ENCODE data around the gene SUCLG2. TPM values are rescaled to one million over a fixed set of nuclear protein-coding genes. Genes with fewer than 3 reads are reported as not detected.
"Not testable (repeated sequence)": the region's sequence is repeated elsewhere in the genome, so short reads cannot be mapped to it uniquely, and the experiment has no call there.

The SUCLG2 gene
- total and polyA plus RNA-seq, 2 donors (not counting 1 experiment from before 2014, with no cell fraction given) = 56.8 to 87.4 TPM

DNA sequence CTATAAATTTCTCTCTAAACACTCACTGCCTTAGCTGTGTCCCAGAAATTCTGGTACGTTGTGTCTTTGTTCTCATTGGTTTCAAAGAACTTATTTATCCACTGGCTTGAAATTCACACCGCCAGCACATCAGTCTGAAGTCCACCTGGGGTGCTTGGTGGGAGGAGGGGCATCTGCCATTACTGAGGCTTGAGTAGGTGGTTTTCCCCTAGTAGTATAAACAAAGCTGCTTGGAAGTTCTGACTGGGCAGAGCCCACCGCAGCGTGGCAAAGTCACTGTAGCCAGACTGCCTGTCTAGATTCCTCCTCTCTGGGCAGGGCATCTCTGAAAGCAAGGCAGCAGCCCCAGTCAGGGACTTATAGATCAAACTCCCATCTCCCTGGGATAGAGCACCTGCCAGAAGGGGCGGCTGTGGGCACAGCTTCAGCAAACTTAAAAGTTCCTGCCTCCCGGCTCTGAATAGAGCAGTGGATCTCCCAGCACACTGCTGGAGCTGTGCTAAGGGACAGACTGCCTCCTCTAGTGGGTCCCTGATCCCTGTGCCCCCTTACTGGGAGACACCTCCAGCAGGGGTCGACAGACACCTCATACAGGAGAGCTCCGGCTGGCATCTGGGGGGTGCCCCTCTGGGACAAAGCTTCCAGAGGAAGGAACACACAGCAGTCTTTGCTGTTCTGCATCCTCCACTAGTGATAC is 114.1 kb downstream of the SUCLG2 start:
- Histone ChIP-seq H3K9me3 (ENCODE audit: control insufficient read depth, insufficient read depth, low read depth, low read length) (no peaks in the 10 kb centered on the region), H3K4me2 (ENCODE audit: extremely low read depth, insufficient read depth, low read length) (no peak overlapping the region), H3K9ac (ENCODE audit: insufficient read depth, low read length) (no peak overlapping the region), H3K4me1 (ENCODE audit: control insufficient read depth, extremely low read depth, insufficient read depth, low read length) (no peaks in the 10 kb centered on the region), H3K36me3 (ENCODE audit: control insufficient read depth, insufficient read depth, low read length) (no peaks in the 10 kb centered on the region), H2AFZ (ENCODE audit: low read length) (no peak overlapping the region), H3K79me2 (ENCODE audit: control insufficient read depth, insufficient read depth, low read length) (no peaks in the 10 kb centered on the region), H3K27me3 (ENCODE audit: control insufficient read depth, insufficient read depth, low read length) (no peaks in the 10 kb centered on the region), H3K4me3 (replicated peaks in 1 of 4; ENCODE audit: control extremely low read depth in 1 of 4, insufficient read depth in 1 of 4, low read depth in 3 of 4, low read length in 4 of 4) (no peak overlapping the region), H4K20me1 (ENCODE audit: control insufficient read depth, extremely low read depth, insufficient read depth, low read length) (no peaks in the 10 kb centered on the region), H3K27ac (ENCODE audit: insufficient read depth, low read length) (no peak overlapping the region)
- TF ChIP-seq EZH2 (IDR thresholded peaks at IDR 0.05; ENCODE audit: low read length, missing control alignments) = no peak
- TF ChIP-seq, protein P1, sequence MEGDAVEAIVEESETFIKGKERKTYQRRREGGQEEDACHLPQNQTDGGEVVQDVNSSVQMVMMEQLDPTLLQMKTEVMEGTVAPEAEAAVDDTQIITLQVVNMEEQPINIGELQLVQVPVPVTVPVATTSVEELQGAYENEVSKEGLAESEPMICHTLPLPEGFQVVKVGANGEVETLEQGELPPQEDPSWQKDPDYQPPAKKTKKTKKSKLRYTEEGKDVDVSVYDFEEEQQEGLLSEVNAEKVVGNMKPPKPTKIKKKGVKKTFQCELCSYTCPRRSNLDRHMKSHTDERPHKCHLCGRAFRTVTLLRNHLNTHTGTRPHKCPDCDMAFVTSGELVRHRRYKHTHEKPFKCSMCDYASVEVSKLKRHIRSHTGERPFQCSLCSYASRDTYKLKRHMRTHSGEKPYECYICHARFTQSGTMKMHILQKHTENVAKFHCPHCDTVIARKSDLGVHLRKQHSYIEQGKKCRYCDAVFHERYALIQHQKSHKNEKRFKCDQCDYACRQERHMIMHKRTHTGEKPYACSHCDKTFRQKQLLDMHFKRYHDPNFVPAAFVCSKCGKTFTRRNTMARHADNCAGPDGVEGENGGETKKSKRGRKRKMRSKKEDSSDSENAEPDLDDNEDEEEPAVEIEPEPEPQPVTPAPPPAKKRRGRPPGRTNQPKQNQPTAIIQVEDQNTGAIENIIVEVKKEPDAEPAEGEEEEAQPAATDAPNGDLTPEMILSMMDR (conservative IDR thresholded peaks at IDR 0.05 in 1 of 2, IDR thresholded peaks at IDR 0.05 in 1 of 2; ENCODE audit: low read depth in 1 of 2, low read length in 2 of 2) = no peak
- DNase-seq (ENCODE audit: low read depth in 2 of 2) = no peak

DNA sequence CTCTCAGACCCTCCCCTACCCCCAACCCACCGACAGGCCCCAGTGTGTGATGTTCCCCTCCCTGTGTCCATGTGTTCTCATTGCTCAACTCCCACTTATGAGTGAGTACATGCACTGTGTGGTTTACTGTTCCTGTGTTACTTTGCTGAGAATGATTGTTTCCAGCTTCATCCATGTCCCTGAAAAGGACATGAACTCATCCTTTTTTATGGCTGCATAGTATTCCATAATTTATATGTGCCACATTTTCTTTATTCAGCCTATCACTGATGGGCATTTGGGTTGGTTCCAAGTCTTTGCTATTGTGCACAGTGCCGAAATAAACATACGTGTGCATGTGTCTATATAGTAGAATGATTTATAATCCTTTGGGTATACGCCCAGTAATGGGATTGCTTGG is 117.2 kb downstream of the SUCLG2 start:
- not testable (repeated sequence) for H4K20me1 ChIP-seq (ENCODE audit: control insufficient read depth, extremely low read depth, insufficient read depth, low read length); H2AFZ ChIP-seq (ENCODE audit: low read length); DNase-seq (ENCODE audit: low read depth in 2 of 2); H3K79me2 ChIP-seq (ENCODE audit: control insufficient read depth, insufficient read depth, low read length); H3K36me3 ChIP-seq (ENCODE audit: control insufficient read depth, insufficient read depth, low read length); H3K4me1 ChIP-seq (ENCODE audit: control insufficient read depth, extremely low read depth, insufficient read depth, low read length); H3K4me2 ChIP-seq (ENCODE audit: extremely low read depth, insufficient read depth, low read length); H3K9me3 ChIP-seq (ENCODE audit: control insufficient read depth, insufficient read depth, low read depth, low read length); H3K27ac ChIP-seq (ENCODE audit: insufficient read depth, low read length); H3K27me3 ChIP-seq (ENCODE audit: control insufficient read depth, insufficient read depth, low read length); H3K4me3 ChIP-seq (replicated peaks in 1 of 4; ENCODE audit: control extremely low read depth in 1 of 4, insufficient read depth in 1 of 4, low read depth in 3 of 4, low read length in 4 of 4); H3K9ac ChIP-seq (ENCODE audit: insufficient read depth, low read length)

DNA sequence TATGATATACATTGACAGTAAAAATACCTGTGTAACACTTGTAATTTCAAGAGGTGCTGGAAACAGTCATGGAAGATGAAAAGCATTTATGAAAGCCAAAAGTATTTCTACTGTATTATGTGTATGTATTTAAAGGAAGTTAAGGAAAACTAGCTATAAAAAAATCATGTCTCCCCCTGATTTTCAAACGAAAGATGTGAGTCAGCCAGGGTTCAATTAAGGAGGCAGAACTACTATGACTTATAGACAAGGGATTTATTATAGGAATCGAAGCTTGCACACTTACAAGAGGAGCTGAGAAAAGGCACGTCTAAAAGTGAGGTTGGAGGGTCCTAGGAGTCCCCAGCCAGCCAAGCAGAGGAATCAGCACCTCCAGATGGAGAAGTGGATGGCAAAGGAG is 119.4 kb downstream of the SUCLG2 start:
- Histone ChIP-seq H3K9me3 (ENCODE audit: control insufficient read depth, insufficient read depth, low read depth, low read length) (no peaks in the 10 kb centered on the region), H3K4me3 (replicated peaks in 1 of 4; ENCODE audit: control extremely low read depth in 1 of 4, insufficient read depth in 1 of 4, low read depth in 3 of 4, low read length in 4 of 4) (no peak overlapping the region), H3K27me3 (ENCODE audit: control insufficient read depth, insufficient read depth, low read length) (no peaks in the 10 kb centered on the region), H3K27ac (ENCODE audit: insufficient read depth, low read length) (no peak overlapping the region), H3K4me2 (ENCODE audit: extremely low read depth, insufficient read depth, low read length) (no peak overlapping the region), H3K79me2 (ENCODE audit: control insufficient read depth, insufficient read depth, low read length) (no peaks in the 10 kb centered on the region), H3K36me3 (ENCODE audit: control insufficient read depth, insufficient read depth, low read length) (no peaks in the 10 kb centered on the region), H3K9ac (ENCODE audit: insufficient read depth, low read length) (no peak overlapping the region), H3K4me1 (ENCODE audit: control insufficient read depth, extremely low read depth, insufficient read depth, low read length) (peaks cover 10% of the 10 kb centered on the region), H4K20me1 (ENCODE audit: control insufficient read depth, extremely low read depth, insufficient read depth, low read length) (no peaks in the 10 kb centered on the region), H2AFZ (ENCODE audit: low read length) (no peak overlapping the region)
- TF ChIP-seq, protein P1 (conservative IDR thresholded peaks at IDR 0.05 in 1 of 2, IDR thresholded peaks at IDR 0.05 in 1 of 2; ENCODE audit: low read depth in 1 of 2, low read length in 2 of 2) = no peak
- no peak for TF ChIP-seq EZH2 (IDR thresholded peaks at IDR 0.05; ENCODE audit: low read length, missing control alignments)
- DNase-seq (ENCODE audit: low read depth in 2 of 2) = no peak
